DOHH2 (cell line): Measurements from ENCODE around the gene GVQW3.

Experiments used
- H3F3A ChIP-seq: fragments of 200-600 bp; sonication (generic), shearing (Covaris generic); 2 replicates; pipeline ENCODE4 v1.6.0; 2016; ENCODE audit warnings: antibody characterized with exemption, mild to moderate bottlenecking; ENCODE audit not compliant: control insufficient read depth, insufficient read depth
- H3K27ac ChIP-seq: fragments of 200-600 bp; sonication (generic); 2 replicates; pipeline ENCODE4 v1.5.1; 2014; ENCODE audit warnings: low read depth, mild to moderate bottlenecking, low read length, moderate library complexity
- H3K27me3 ChIP-seq: fragments of 200-600 bp; sonication (generic); 2 replicates; pipeline ENCODE4 v1.6.1; 2014; ENCODE audit warnings: mild to moderate bottlenecking, low read length, mixed read lengths; ENCODE audit not compliant: control insufficient read depth
- H3K36me3 ChIP-seq: fragments of 200-600 bp; sonication (generic); 2 replicates; pipeline ENCODE4 v1.6.1; 2014; ENCODE audit warnings: mild to moderate bottlenecking, low read length, moderate library complexity, mixed read lengths; ENCODE audit not compliant: control insufficient read depth
- H3K4me1 ChIP-seq: fragments of 200-600 bp; sonication (generic); 2 replicates; pipeline ENCODE4 v1.6.1; 2014; ENCODE audit warnings: mild to moderate bottlenecking, low read length, mixed read lengths; ENCODE audit not compliant: control insufficient read depth
- H3K4me2 ChIP-seq: fragments of 200-600 bp; sonication (generic); 2 replicates; pipeline ENCODE4 v1.6.0; 2014; ENCODE audit warnings: mild to moderate bottlenecking, low read length, moderate library complexity
- H3K4me3 ChIP-seq: fragments of 200-600 bp; sonication (generic); 2 replicates; pipeline ENCODE4 v1.5.1; 2014; ENCODE audit warnings: mild to moderate bottlenecking, low read length, mixed read lengths
- H3K79me2 ChIP-seq: fragments of 200-600 bp; sonication (generic); 2 replicates; pipeline ENCODE4 v1.6.1; 2014; ENCODE audit warnings: mild to moderate bottlenecking, low read length, mixed read lengths; ENCODE audit not compliant: control insufficient read depth
- H3K9me2 ChIP-seq: fragments of 200-600 bp; sonication (generic); replicated peaks from 2 replicates; pipeline ENCODE4 v1.6.1; 2014; ENCODE audit warnings: mild to moderate bottlenecking, low read length, mixed read lengths; ENCODE audit not compliant: control insufficient read depth
- H3K9me3 ChIP-seq: fragments of 200-600 bp; sonication (generic); 2 replicates; pipeline ENCODE4 v1.6.1; 2014; ENCODE audit warnings: antibody characterized with exemption, low read length, mixed read lengths; ENCODE audit not compliant: control insufficient read depth, insufficient read depth
- H4K20me1 ChIP-seq: fragments of 200-600 bp; sonication (generic); 2 replicates; pipeline ENCODE4 v1.6.0; 2014; ENCODE audit warnings: low read depth, mild to moderate bottlenecking, antibody characterized with exemption, low read length, moderate library complexity; ENCODE audit not compliant: control insufficient read depth, insufficient read depth
- EZH2phosphoT487 ChIP-seq: fragments of 200-600 bp; sonication (generic); IDR thresholded peaks from 2 replicates; pipeline ENCODE4 v1.6.1; 2017; ENCODE audit warnings: borderline replicate concordance, mild to moderate bottlenecking, antibody characterized with exemption, low read length, moderate library complexity, mixed read lengths
- TF ChIP-seq, protein P1 (sequence below): fragments of 200-600 bp; sonication (generic); IDR thresholded peaks from one replicate; pipeline ENCODE4 v1.5.1; 2014; ENCODE audit warnings: antibody characterized with exemption, mild to moderate bottlenecking, low read depth, low read length; ENCODE audit not compliant: poor library complexity, severe bottlenecking

GVQW3 gene

DNA sequence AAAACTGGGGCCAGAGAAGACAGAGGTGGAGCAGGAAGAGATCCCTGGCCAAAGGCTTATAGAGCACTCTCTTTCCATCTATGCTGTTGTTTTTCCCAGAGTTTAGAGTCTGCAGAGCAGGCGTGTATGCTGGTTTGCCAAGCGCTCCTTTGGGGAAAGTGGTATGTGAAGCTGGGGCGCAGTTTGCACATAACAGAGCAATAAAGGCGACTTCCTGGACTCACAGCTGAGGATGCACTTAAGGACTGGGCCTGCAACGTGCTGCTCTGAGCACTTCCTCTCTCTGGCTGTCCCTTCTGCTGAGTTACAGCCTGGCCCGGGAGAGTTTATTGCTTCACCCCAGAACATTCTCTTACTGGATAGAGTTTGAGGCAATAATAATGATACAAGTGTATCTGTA lies 41.9 kb upstream of the GVQW3 start:
- H3K9me2 ChIP-seq = no peaks in the 10 kb centered on the region
- no peaks in the 10 kb centered on the region; the same call in 1 of the 2 replicates for H4K20me1 ChIP-seq
- no peaks in the 10 kb centered on the region for H3K36me3 ChIP-seq
- TF ChIP-seq EZH2phosphoT487 = no peak
- TF ChIP-seq, protein P1, sequence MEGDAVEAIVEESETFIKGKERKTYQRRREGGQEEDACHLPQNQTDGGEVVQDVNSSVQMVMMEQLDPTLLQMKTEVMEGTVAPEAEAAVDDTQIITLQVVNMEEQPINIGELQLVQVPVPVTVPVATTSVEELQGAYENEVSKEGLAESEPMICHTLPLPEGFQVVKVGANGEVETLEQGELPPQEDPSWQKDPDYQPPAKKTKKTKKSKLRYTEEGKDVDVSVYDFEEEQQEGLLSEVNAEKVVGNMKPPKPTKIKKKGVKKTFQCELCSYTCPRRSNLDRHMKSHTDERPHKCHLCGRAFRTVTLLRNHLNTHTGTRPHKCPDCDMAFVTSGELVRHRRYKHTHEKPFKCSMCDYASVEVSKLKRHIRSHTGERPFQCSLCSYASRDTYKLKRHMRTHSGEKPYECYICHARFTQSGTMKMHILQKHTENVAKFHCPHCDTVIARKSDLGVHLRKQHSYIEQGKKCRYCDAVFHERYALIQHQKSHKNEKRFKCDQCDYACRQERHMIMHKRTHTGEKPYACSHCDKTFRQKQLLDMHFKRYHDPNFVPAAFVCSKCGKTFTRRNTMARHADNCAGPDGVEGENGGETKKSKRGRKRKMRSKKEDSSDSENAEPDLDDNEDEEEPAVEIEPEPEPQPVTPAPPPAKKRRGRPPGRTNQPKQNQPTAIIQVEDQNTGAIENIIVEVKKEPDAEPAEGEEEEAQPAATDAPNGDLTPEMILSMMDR = no peak
- no peaks in the 10 kb centered on the region for H3K79me2 ChIP-seq
- no peak overlapping the region for H3K4me3 ChIP-seq
- no peak overlapping the region for H3K27ac ChIP-seq
- H3K4me2 ChIP-seq = no peak overlapping the region
- peaks cover 7% of the 10 kb centered on the region for H3K4me1 ChIP-seq
- no peaks in the 10 kb centered on the region for H3K27me3 ChIP-seq
- peaks cover 26% of the 10 kb centered on the region for H3K9me3 ChIP-seq
- H3F3A ChIP-seq = no peaks in the 10 kb centered on the region

DNA sequence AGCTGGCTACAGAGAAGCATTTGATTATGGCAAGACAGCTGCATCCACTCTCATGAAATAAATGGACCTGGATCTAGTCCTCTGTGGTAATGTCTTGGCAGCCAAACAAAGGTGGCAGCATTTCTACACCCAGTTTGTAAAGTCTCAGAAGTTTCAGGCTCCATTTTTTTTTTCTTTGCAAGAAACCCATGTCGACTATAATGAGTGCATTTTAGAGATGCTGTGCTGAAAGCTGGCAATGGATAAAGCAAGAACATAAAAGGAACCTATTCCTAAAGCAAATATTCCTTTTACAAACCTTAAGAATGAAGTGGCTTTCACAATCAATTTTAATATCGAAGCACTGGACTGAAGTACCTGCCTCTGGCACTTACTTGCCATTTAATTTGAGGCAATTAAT lies 33.7 kb upstream of the GVQW3 start:
- Histone ChIP-seq H3K4me2 (no peak overlapping the region), H3K27me3 (no peaks in the 10 kb centered on the region), H3K9me3 (no peaks in the 10 kb centered on the region), H3K27ac (no peak overlapping the region), H3K9me2 (no peaks in the 10 kb centered on the region), H4K20me1 (no peaks in the 10 kb centered on the region), H3F3A (no peaks in the 10 kb centered on the region), H3K79me2 (no peaks in the 10 kb centered on the region), H3K36me3 (peaks cover 15% of the 10 kb centered on the region), H3K4me1 (no peaks in the 10 kb centered on the region), H3K4me3 (no peak overlapping the region)
- TF ChIP-seq, protein P1 = no peak
- no peak for TF ChIP-seq EZH2phosphoT487

DNA sequence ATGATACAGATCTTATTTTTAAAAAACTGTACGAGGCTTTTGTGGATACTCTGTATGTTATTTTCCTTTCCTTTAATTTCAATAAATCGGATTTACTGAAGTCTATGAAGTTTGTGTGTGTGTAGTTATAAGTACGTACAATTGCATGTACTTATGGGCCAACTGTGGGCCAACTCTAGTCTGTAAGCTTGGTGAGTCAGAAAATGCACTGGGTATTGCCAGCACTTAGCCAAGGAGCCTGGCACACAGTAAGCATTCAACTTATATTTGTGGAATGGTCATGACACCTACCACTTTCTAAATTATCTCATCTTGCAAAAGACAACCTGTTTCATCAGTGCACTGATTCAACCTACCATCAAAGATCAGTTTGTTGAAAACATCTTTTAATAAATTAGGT lies 32.8 kb upstream of the GVQW3 start:
- Histone ChIP-seq H3F3A (no peaks in the 10 kb centered on the region), H3K9me2 (no peaks in the 10 kb centered on the region), H4K20me1 (no peaks in the 10 kb centered on the region), H3K27me3 (no peaks in the 10 kb centered on the region), H3K79me2 (no peaks in the 10 kb centered on the region), H3K9me3 (no peaks in the 10 kb centered on the region), H3K4me2 (no peak overlapping the region), H3K36me3 (peaks cover 23% of the 10 kb centered on the region), H3K4me1 (no peaks in the 10 kb centered on the region), H3K4me3 (no peak overlapping the region), H3K27ac (no peak overlapping the region)
- TF ChIP-seq EZH2phosphoT487 = no peak
- TF ChIP-seq, protein P1 = no peak
